Measurements from ENCODE around the gene GABRA5. TPM values are rescaled to one million over a fixed set of nuclear protein-coding genes. Genes with fewer than 3 reads are reported as not detected.

The GABRA5 gene
- polyA plus RNA-seq, 1 donor from 2014 or later: 25.3 TPM

DNA sequence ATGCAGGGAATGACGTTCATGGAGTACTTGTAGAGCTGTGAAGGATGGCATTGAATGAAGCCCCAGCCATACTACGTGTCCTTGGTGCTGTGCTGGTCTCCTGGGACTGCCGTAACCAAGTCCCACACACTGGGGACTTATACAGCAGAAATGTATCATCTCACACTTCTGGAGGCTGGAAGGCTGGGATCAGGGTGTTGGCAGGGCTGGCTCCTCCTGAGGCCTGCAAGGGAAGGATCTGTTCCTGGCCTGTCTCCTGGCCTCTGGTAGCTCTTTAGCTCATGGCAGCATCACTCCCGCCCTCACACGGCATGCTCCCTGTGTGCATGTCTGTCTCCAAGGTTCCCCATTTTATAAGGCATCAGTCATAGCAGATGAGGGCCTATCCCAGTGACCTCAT, 74.6 kb downstream of the GABRA5 start:
- no peak overlapping the region for H2AFZ ChIP-seq (ENCODE audit: low read depth, low read length)
- TF ChIP-seq TAF1 (IDR thresholded peaks at IDR 0.05; ENCODE audit: low read depth) (no peak), POLR2AphosphoS5 (IDR thresholded peaks at IDR 0.05) (no peak), RAD21 (conservative IDR thresholded peaks at IDR 0.05) (no peak), SMC3 (conservative IDR thresholded peaks at IDR 0.05; ENCODE audit: poor library complexity) (no peak), EZH2 (IDR thresholded peaks at IDR 0.05; ENCODE audit: borderline replicate concordance, insufficient read depth, low read length, poor library complexity, severe bottlenecking) (no peak), EP300 (conservative IDR thresholded peaks at IDR 0.05; ENCODE audit: poor library complexity, severe bottlenecking) (no peak), MXI1 (conservative IDR thresholded peaks at IDR 0.05; ENCODE audit: poor library complexity, severe bottlenecking) (no peak)
- TF ChIP-seq, protein P1, sequence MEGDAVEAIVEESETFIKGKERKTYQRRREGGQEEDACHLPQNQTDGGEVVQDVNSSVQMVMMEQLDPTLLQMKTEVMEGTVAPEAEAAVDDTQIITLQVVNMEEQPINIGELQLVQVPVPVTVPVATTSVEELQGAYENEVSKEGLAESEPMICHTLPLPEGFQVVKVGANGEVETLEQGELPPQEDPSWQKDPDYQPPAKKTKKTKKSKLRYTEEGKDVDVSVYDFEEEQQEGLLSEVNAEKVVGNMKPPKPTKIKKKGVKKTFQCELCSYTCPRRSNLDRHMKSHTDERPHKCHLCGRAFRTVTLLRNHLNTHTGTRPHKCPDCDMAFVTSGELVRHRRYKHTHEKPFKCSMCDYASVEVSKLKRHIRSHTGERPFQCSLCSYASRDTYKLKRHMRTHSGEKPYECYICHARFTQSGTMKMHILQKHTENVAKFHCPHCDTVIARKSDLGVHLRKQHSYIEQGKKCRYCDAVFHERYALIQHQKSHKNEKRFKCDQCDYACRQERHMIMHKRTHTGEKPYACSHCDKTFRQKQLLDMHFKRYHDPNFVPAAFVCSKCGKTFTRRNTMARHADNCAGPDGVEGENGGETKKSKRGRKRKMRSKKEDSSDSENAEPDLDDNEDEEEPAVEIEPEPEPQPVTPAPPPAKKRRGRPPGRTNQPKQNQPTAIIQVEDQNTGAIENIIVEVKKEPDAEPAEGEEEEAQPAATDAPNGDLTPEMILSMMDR (IDR thresholded peaks at IDR 0.05; ENCODE audit: poor library complexity, severe bottlenecking): no peak
- TF ChIP-seq, protein P2, sequence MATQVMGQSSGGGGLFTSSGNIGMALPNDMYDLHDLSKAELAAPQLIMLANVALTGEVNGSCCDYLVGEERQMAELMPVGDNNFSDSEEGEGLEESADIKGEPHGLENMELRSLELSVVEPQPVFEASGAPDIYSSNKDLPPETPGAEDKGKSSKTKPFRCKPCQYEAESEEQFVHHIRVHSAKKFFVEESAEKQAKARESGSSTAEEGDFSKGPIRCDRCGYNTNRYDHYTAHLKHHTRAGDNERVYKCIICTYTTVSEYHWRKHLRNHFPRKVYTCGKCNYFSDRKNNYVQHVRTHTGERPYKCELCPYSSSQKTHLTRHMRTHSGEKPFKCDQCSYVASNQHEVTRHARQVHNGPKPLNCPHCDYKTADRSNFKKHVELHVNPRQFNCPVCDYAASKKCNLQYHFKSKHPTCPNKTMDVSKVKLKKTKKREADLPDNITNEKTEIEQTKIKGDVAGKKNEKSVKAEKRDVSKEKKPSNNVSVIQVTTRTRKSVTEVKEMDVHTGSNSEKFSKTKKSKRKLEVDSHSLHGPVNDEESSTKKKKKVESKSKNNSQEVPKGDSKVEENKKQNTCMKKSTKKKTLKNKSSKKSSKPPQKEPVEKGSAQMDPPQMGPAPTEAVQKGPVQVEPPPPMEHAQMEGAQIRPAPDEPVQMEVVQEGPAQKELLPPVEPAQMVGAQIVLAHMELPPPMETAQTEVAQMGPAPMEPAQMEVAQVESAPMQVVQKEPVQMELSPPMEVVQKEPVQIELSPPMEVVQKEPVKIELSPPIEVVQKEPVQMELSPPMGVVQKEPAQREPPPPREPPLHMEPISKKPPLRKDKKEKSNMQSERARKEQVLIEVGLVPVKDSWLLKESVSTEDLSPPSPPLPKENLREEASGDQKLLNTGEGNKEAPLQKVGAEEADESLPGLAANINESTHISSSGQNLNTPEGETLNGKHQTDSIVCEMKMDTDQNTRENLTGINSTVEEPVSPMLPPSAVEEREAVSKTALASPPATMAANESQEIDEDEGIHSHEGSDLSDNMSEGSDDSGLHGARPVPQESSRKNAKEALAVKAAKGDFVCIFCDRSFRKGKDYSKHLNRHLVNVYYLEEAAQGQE (IDR thresholded peaks at IDR 0.05; ENCODE audit: borderline replicate concordance): no peak
- no peaks in the 10 kb centered on the region for H3K79me2 ChIP-seq (replicated peaks; ENCODE audit: insufficient read depth, low read length)
- H4K20me1 ChIP-seq (ENCODE audit: insufficient read depth): no peaks in the 10 kb centered on the region
- no peak overlapping the region for H3K9ac ChIP-seq (ENCODE audit: low read length)
- no peaks in the 10 kb centered on the region for H3K9me2 ChIP-seq (ENCODE audit: insufficient read depth, low read length)
- no peaks in the 10 kb centered on the region for H3F3A ChIP-seq (ENCODE audit: insufficient read depth, low read length, poor library complexity, severe bottlenecking)
- no peak overlapping the region for H3K4me2 ChIP-seq (ENCODE audit: low read length)
- H3K27me3 ChIP-seq (ENCODE audit: insufficient read depth, low read depth, low read length): no peaks in the 10 kb centered on the region
- H3K27ac ChIP-seq (ENCODE audit: low read length): no peak overlapping the region
- H3K9me3 ChIP-seq (ENCODE audit: low read length): no peaks in the 10 kb centered on the region
- H3K4me3 ChIP-seq (ENCODE audit: low read length): no peak overlapping the region
- no peaks in the 10 kb centered on the region for H3K36me3 ChIP-seq (ENCODE audit: insufficient read depth, low read length)

DNA sequence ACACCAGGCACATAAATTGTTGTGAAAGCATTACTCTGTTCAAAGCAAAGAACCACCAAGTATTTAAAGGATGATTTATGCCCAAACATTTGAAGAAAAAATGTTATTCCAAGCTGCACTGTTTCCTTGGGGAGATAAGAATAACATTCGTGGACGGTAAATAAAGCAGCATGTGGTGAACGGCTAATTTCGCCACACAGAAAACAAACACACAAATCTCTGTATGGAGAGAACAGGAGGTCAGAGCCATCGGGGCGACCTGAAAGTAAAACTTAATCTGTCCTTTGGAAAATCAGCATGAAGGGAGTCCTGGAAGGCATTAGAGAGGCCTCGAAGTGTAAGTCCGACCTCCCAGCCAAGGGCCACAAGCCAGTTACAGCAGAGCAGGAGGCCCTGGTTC, 77.0 kb downstream of the GABRA5 start:
- no peak overlapping the region for H3K27ac ChIP-seq (ENCODE audit: low read length)
- TF ChIP-seq EP300 (conservative IDR thresholded peaks at IDR 0.05; ENCODE audit: poor library complexity, severe bottlenecking) (no peak), TAF1 (IDR thresholded peaks at IDR 0.05; ENCODE audit: low read depth) (no peak), POLR2AphosphoS5 (IDR thresholded peaks at IDR 0.05) (no peak), SMC3 (conservative IDR thresholded peaks at IDR 0.05; ENCODE audit: poor library complexity) (no peak), RAD21 (conservative IDR thresholded peaks at IDR 0.05) (no peak), EZH2 (IDR thresholded peaks at IDR 0.05; ENCODE audit: borderline replicate concordance, insufficient read depth, low read length, poor library complexity, severe bottlenecking) (no peak)
- TF ChIP-seq, protein P2 (IDR thresholded peaks at IDR 0.05; ENCODE audit: borderline replicate concordance): no peak
- H3K36me3 ChIP-seq (ENCODE audit: insufficient read depth, low read length): no peaks in the 10 kb centered on the region
- no peak overlapping the region for H3K9ac ChIP-seq (ENCODE audit: low read length)
- no peaks in the 10 kb centered on the region for H3K27me3 ChIP-seq (ENCODE audit: insufficient read depth, low read depth, low read length)
- H3K4me2 ChIP-seq (ENCODE audit: low read length): no peak overlapping the region
- no peaks in the 10 kb centered on the region for H3K79me2 ChIP-seq (replicated peaks; ENCODE audit: insufficient read depth, low read length)
- no peak overlapping the region for H2AFZ ChIP-seq (ENCODE audit: low read depth, low read length)
- no peaks in the 10 kb centered on the region for H3K9me3 ChIP-seq (ENCODE audit: low read length)
- H3K4me3 ChIP-seq (ENCODE audit: low read length): no peak overlapping the region
- H3K9me2 ChIP-seq (ENCODE audit: insufficient read depth, low read length): no peaks in the 10 kb centered on the region
- H4K20me1 ChIP-seq (ENCODE audit: insufficient read depth): no peaks in the 10 kb centered on the region
- no peaks in the 10 kb centered on the region for H3F3A ChIP-seq (ENCODE audit: insufficient read depth, low read length, poor library complexity, severe bottlenecking)

Data from neural cell (in vitro differentiated cells).